ENCODE results near the gene PLCG1.
A peak's percentile ranks its signal among the peaks of the same experiment; 100 is the strongest.

Gene PLCG1

DNA sequence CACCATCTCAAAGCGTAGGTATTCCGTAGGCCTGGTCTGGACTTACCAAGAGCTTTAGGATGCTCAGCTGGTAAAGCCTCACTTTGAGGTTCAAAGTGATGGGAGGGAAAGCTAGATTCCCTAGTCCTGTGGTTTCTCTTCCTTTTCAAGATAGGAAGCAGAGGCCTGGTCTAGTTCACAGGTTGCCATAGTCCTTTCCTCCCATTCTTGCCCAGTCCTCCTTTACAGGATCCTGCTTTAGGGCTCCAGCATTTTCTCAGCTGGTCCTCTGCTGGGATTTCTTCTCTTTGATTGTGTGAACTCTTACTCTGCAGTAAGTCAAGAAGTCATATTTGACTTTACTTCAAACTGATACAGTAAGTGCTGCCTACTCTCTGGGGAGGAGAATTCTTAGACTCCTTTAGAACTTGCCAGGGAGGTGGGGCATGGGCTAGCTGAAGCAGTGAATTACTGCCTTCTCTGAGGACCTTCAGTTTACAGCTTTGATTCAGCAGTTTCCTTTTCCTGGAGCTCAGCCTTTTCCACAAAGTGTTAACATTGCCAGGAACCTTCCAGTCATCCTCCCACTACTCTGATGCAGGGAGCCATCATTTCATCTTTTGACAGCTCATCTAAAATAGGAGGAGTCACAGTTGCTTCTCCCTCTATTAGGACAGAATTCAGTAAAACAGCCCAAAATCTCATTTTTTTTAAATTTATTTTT lies 42.8 kb upstream of the PLCG1 start (continued):
- TF ChIP-seq ESRRG (CRISPR knock-in tag; IDR thresholded peaks at IDR 0.05) = no peak
- TF ChIP-seq ZNF8 (CRISPR knock-in tag; IDR thresholded peaks at IDR 0.05) = no peak
- TF ChIP-seq TOX (CRISPR knock-in tag; IDR thresholded peaks at IDR 0.05; ENCODE audit: borderline replicate concordance) = no peak
- TF ChIP-seq, protein P1, sequence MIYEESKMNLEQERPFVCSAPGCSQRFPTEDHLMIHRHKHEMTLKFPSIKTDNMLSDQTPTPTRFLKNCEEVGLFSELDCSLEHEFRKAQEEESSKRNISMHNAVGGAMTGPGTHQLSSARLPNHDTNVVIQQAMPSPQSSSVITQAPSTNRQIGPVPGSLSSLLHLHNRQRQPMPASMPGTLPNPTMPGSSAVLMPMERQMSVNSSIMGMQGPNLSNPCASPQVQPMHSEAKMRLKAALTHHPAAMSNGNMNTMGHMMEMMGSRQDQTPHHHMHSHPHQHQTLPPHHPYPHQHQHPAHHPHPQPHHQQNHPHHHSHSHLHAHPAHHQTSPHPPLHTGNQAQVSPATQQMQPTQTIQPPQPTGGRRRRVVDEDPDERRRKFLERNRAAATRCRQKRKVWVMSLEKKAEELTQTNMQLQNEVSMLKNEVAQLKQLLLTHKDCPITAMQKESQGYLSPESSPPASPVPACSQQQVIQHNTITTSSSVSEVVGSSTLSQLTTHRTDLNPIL (CRISPR knock-in tag; IDR thresholded peaks at IDR 0.05; ENCODE audit: low read depth) = no peak
- no peak for TF ChIP-seq ZNF565 (CRISPR knock-in tag; conservative IDR thresholded peaks at IDR 0.05; ENCODE audit: low read depth)

DNA sequence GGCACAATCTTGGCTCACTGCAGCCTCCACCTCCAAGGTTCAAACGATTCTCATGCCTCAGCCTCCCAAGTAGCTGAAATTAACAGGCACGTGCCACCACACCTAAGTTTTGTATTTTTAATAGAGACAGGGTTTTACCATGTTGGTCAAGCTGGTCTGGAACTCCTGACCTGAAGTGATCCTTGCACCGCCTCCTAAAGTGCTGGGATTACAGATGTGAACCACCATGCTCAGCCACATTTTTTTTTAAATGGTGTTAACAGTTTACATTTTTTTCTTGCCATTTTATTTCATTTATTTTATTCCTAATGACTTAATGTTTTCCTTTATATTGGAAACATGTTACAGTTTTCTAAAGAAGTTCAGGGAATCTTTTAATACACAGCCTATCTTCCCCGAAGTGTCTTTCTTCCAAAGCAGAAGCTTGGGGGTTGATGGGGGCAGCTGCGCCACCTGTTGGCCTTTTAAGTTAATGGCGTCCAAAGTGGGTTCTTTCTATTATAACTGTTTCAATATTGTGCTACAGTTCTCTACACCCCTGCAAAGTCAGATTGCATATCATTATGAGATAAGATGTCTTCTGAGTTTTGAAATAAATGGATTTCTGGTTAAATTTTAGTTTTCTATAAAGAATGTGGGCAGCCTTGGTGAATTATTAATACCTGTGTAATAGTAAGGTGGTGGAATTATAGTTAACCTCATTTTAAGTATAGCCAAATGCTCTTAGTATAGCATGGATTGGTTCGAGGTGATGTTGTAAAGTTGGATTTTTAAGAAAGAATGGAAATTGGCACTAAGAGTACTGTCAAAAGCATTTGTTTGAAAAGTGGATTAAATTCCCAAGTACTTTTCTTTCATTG lies 42.0 kb upstream of the PLCG1 start:
- no peak for TF ChIP-seq TCF4 (CRISPR knock-in tag; IDR thresholded peaks at IDR 0.05; ENCODE audit: borderline replicate concordance)
- TF ChIP-seq ZNF8 (CRISPR knock-in tag; IDR thresholded peaks at IDR 0.05) = no peak
- TF ChIP-seq RARB (CRISPR knock-in tag; IDR thresholded peaks at IDR 0.05) = no peak
- TF ChIP-seq, protein P2, sequence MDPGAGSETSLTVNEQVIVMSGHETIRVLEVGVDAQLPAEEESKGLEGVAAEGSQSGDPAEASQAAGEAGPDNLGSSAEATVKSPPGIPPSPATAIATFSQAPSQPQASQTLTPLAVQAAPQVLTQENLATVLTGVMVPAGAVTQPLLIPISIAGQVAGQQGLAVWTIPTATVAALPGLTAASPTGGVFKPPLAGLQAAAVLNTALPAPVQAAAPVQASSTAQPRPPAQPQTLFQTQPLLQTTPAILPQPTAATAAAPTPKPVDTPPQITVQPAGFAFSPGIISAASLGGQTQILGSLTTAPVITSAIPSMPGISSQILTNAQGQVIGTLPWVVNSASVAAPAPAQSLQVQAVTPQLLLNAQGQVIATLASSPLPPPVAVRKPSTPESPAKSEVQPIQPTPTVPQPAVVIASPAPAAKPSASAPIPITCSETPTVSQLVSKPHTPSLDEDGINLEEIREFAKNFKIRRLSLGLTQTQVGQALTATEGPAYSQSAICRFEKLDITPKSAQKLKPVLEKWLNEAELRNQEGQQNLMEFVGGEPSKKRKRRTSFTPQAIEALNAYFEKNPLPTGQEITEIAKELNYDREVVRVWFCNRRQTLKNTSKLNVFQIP (CRISPR knock-in tag; IDR thresholded peaks at IDR 0.05; ENCODE audit: borderline replicate concordance, low read depth) = no peak
- TF ChIP-seq TOX (CRISPR knock-in tag; IDR thresholded peaks at IDR 0.05; ENCODE audit: borderline replicate concordance) = no peak
- peak; percentile 77 for ATAC-seq

DNA sequence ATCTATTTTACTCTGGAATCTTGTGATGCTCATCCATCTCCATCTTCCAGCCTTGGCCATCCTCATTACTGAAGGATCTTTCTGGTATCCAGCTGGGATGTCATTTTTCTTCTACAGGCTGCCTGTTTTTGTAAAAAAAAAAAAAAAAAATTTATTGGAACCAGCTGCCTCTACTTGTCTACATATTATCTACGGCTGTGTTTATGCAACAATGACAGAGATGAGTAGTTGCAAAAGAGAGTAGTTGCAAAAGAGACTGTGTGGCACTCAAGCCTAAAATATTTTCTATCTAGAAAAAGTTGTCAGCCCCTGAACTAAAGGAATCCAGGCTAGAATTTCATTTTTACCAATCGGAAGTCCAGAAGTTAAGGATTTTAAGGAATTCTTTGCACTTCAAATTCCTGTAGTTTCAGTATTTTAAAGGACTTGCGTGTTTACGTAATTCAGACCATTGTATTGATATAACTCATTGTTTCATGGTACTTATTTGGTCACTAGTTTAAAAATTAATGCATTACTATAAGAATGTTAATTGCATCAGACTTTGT lies 38.6 kb upstream of the PLCG1 start:
- ATAC-seq = peak; percentile 50; the same call in 2 of the 3 replicates
- TF ChIP-seq ISL1 (CRISPR knock-in tag; IDR thresholded peaks at IDR 0.05) (no peak), ZNF70 (CRISPR knock-in tag; IDR thresholded peaks at IDR 0.05) (no peak), TCF4 (CRISPR knock-in tag; IDR thresholded peaks at IDR 0.05; ENCODE audit: borderline replicate concordance) (peak; percentile 73), TOX (CRISPR knock-in tag; IDR thresholded peaks at IDR 0.05; ENCODE audit: borderline replicate concordance) (no peak), PPARA (CRISPR knock-in tag; IDR thresholded peaks at IDR 0.05; ENCODE audit: borderline replicate concordance) (no peak), ZFP30 (CRISPR knock-in tag; IDR thresholded peaks at IDR 0.05) (no peak), ZFP3 (CRISPR knock-in tag; IDR thresholded peaks at IDR 0.05) (no peak), SNAI2 (CRISPR knock-in tag; IDR thresholded peaks at IDR 0.05) (no peak), ARNTL (CRISPR knock-in tag; IDR thresholded peaks at IDR 0.05; ENCODE audit: borderline replicate concordance, low read depth) (no peak), ZNF8 (CRISPR knock-in tag; IDR thresholded peaks at IDR 0.05) (no peak)
- TF ChIP-seq, protein P3, sequence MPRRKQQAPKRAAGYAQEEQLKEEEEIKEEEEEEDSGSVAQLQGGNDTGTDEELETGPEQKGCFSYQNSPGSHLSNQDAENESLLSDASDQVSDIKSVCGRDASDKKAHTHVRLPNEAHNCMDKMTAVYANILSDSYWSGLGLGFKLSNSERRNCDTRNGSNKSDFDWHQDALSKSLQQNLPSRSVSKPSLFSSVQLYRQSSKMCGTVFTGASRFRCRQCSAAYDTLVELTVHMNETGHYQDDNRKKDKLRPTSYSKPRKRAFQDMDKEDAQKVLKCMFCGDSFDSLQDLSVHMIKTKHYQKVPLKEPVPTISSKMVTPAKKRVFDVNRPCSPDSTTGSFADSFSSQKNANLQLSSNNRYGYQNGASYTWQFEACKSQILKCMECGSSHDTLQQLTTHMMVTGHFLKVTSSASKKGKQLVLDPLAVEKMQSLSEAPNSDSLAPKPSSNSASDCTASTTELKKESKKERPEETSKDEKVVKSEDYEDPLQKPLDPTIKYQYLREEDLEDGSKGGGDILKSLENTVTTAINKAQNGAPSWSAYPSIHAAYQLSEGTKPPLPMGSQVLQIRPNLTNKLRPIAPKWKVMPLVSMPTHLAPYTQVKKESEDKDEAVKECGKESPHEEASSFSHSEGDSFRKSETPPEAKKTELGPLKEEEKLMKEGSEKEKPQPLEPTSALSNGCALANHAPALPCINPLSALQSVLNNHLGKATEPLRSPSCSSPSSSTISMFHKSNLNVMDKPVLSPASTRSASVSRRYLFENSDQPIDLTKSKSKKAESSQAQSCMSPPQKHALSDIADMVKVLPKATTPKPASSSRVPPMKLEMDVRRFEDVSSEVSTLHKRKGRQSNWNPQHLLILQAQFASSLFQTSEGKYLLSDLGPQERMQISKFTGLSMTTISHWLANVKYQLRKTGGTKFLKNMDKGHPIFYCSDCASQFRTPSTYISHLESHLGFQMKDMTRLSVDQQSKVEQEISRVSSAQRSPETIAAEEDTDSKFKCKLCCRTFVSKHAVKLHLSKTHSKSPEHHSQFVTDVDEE (CRISPR knock-in tag; IDR thresholded peaks at IDR 0.05) = 0 out of 2 replicates have a peak, but pooled peaks have one; percentile 34
- TF ChIP-seq, protein P4, sequence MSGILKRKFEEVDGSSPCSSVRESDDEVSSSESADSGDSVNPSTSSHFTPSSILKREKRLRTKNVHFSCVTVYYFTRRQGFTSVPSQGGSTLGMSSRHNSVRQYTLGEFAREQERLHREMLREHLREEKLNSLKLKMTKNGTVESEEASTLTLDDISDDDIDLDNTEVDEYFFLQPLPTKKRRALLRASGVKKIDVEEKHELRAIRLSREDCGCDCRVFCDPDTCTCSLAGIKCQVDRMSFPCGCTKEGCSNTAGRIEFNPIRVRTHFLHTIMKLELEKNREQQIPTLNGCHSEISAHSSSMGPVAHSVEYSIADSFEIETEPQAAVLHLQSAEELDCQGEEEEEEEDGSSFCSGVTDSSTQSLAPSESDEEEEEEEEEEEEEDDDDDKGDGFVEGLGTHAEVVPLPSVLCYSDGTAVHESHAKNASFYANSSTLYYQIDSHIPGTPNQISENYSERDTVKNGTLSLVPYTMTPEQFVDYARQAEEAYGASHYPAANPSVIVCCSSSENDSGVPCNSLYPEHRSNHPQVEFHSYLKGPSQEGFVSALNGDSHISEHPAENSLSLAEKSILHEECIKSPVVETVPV (CRISPR knock-in tag; IDR thresholded peaks at IDR 0.05) = no peak
- TF ChIP-seq, protein P1 (CRISPR knock-in tag; IDR thresholded peaks at IDR 0.05; ENCODE audit: low read depth) = no peak

Measured in SK-N-SH treated with all-trans-retinoic acid at 6 μM for 48 hours (cell line).